BJ (cell line): ENCODE results near the gene CAMK2B. TPM values are rescaled to one million over a fixed set of nuclear protein-coding genes. Genes with fewer than 3 reads are reported as not detected.

Experiments used
- CTCF ChIA-PET: fragments of 350-600 bp; formaldehyde crosslinking; extraction: SDS; loops from one replicate; lab custom pipeline; 2021; ENCODE audit warnings: antibody characterized with exemption, inconsistent platforms; lab: Yijun Ruan, JAX
- POLR2A ChIA-PET: fragments of 300-600 bp; sonication (Branson Sonifier 250); formaldehyde crosslinking; extraction: SDS; loops from one replicate; lab custom pipeline; 2021; ENCODE audit warnings: antibody characterized with exemption; lab: Charles Lee
- DNase-seq: peaks from one replicate; pipeline ENCODE4 v3.0.0-alpha.2; 2011; ENCODE audit warnings: low read depth
- H3K27me3 ChIP-seq: 2 replicates; pipeline ENCODE4 v1.6.0; 2011; ENCODE audit warnings: low read length; ENCODE audit not compliant: control insufficient read depth, insufficient read depth
- H3K36me3 ChIP-seq: 2 replicates; pipeline ENCODE4 v1.5.1; 2011; ENCODE audit warnings: low read length; ENCODE audit not compliant: control insufficient read depth, insufficient read depth
- H3K4me3 ChIP-seq: 2 replicates; pipeline ENCODE4 v1.5.1; 2011; ENCODE audit warnings: low read depth, mild to moderate bottlenecking, control low read depth, low read length
- CTCF ChIP-seq: IDR thresholded peaks from 2 replicates; pipeline ENCODE4 v1.5.1; 2011; ENCODE audit warnings: low read depth, mild to moderate bottlenecking, control low read depth, inconsistent platforms, low read length, moderate library complexity; ENCODE audit not compliant: insufficient read depth
- polyA plus RNA-seq: library from polyadenylated mRNA; depleted of rRNA; stranded (reverse); fragments of >200 nt; gene quantifications from 2 replicates; pipeline ENCODE4 v1.2.3, GENCODE V29; 2011

CAMK2B gene
- polyA plus RNA-seq, 1 experiment, result 0.10 TPM

GRCh38 chr7:44191171-44191570 is 134.2 kb downstream of the CAMK2B start:
- CTCF ChIA-PET, result no interaction called here
- Histone ChIP-seq H3K36me3 (no peaks in the 10 kb centered on the region), H3K4me3 (no peak overlapping the region), H3K27me3 (no peaks in the 10 kb centered on the region)
- POLR2A ChIA-PET, result interaction anchor here (0.6 kb wide), 1 partner anchor 58 kb away, joined by 5 read pairs; no protein-coding TSS in a partner anchor
- DNase-seq, result no peak
- no peak for TF ChIP-seq CTCF

- H3K36me3 ChIP-seq, result no peaks in the 10 kb centered on the region
- CTCF ChIA-PET, result no interaction called here
- DNase-seq, result no peak
Measured at GRCh38 chr7:44189993-44190872, 135.2 kb downstream of the CAMK2B start.

GRCh38 chr7:44189286-44189992 is 136.0 kb downstream of the CAMK2B start, which contains the start of gene GCK:
Gene GCK (minus strand): TSS chr7:44189439. CDS start chr7:44188953, 486 bp downstream.
- H3K4me3 ChIP-seq, result no peak within 1 kb of the TSS
- no peaks in the 10 kb centered on the region for H3K27me3 ChIP-seq
- POLR2A ChIA-PET, result interaction anchor here (0.6 kb wide), 1 partner anchor 151 kb away, joined by 4 read pairs; no protein-coding TSS in a partner anchor
- no peaks in the 10 kb centered on the region for H3K36me3 ChIP-seq
- DNase-seq, result no peak
- CTCF ChIA-PET, result interaction anchor here (0.7 to 2.0 kb wide), 2 partner anchors 16 to 117 kb away, joined by 3 to 6 read pairs; no protein-coding TSS in a partner anchor
- TF ChIP-seq CTCF, result no peak

More at GRCh38 chr7:44189993-44190872, 135.2 kb downstream of the CAMK2B start:
- H3K27me3 ChIP-seq, result no peaks in the 10 kb centered on the region
- TF ChIP-seq CTCF, result no peak
- no peak overlapping the region for H3K4me3 ChIP-seq
- POLR2A ChIA-PET, result no interaction called here

GRCh38 chr7:44188480-44189225 is 136.7 kb downstream of the CAMK2B start:
- DNase-seq, result no peak
- Histone ChIP-seq H3K4me3 (no peak overlapping the region), H3K27me3 (no peaks in the 10 kb centered on the region), H3K36me3 (no peaks in the 10 kb centered on the region)
- TF ChIP-seq CTCF, result no peak
- POLR2A ChIA-PET, result interaction anchor here (0.6 kb wide), 1 partner anchor 151 kb away, joined by 4 read pairs; no protein-coding TSS in a partner anchor
- CTCF ChIA-PET, result interaction anchor here (0.7 to 3.4 kb wide), 4 partner anchors 8 to 117 kb away, joined by 3 to 21 read pairs (median 4); no protein-coding TSS in a partner anchor
